GM19463 (cell line): ENCODE results near the gene CMTM3.
"Not testable (repeated sequence)": the region's sequence is repeated elsewhere in the genome, so short reads cannot be mapped to it uniquely, and the experiment has no call there.

Experiments used
- ATAC-seq: cut with Tn5 transposase; IDR thresholded peaks from one replicate; pipeline ENCODE4 v1.9.1; 2021; ENCODE audit warnings: mild to moderate bottlenecking, moderate library complexity; ENCODE audit not compliant: unreplicated experiment

CMTM3 gene

DNA sequence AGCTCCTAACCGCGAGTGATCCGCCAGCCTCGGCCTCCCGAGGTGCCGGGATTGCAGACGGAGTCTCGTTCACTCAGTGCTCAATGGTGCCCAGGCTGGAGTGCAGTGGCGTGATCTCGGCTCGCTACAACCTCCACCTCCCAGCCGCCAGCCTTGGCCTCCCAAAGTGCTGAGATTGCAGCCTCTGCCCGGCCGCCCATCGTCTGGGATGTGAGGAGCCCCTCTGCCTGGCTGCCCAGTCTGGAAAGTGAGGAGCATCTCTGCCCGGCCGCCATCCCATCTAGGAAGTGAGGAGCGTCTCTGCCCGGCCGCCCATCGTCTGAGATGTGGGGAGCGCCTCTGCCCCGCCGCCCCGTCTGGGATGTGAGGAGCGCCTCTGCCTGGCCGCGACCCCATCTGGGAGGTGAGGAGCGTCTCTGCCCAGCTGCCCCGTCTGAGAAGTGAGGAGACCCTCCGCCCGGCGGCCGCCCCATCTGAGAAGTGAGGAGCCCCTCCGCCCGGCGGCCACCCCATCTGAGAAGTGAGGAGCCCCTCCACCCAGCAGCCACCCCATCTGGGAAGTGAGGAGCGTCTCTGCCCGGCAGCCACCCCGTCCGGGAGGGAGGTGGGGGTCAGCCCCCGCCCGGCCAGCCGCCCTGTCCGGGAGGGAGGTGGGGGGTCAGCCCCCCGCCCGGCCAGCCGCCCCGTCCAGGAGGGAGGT, 26.2 kb downstream of the CMTM3 start:
- ATAC-seq, result not testable (repeated sequence)

DNA sequence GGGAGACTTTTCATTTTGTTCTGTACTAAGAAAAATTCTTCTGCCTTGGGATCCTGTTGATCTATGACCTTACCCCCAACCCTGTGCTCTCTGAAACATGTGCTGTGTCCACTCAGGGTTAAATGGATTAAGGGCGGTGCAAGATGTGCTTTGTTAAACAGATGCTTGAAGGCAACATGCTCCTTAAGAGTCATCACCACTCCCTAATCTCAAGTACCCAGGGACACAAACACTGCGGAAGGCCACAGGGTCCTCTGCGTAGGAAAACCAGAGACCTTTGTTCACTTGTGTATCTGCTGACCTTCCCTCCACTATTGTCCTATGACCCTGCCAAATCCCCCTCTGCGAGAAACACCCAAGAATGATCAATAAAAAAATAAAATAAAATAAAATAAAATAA, 27.1 kb downstream of the CMTM3 start:
- ATAC-seq, result not testable (repeated sequence)

DNA sequence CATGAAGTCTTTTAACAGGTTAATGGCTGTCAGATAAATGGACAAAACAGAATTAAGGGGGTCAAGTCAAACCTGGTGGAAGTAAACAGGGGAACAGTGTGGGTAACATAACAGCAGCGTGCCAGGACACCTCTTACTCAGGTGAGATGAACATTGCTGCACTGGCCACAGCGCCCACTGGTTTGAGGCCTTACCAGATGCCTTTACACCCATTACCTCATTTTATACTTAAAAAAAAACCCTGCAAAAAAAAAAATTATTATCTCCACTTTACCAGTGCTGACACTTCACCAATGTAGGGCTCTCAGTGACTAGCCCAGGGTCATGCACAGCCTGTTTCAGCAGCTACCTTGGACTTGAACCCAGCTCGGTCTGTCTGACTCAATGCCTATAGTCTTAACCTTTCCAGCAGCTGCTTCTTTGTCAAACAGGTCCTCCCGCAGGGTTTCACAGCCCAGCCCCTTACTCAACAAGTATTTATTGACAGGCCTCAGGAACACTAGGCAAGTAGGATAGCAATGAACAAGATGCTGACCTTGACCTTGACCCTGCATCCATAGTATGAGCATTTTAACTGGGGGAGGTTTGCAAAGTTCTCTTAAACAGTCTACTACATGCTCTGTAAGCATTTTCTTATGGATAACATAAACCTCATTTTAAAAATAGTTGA, 30.2 kb downstream of the CMTM3 start:
- ATAC-seq, result no peak

DNA sequence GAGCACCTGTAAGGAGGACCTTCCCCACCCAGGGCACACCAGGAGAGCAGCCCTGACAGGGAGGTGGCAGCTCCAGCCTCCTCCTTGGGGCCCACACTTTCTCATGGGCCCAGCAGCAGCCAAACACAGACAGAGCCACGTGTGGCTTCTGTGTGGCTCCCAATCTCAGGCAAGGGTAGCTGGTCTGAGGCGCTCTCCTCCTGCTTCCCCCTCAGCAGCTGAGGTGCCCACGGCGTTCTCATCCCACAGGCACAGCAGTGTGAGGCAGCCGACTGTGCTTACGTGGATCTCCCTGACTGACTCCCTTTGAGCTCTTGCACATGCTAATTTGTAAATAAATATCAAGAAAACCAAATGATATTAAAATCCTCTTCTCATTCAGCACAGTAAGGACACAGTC, 30.9 kb downstream of the CMTM3 start:
- no peak for ATAC-seq

- ATAC-seq, result no peak
Observed at GRCh38 chr16:66636199-66636598, 31.7 kb downstream of the CMTM3 start.

DNA sequence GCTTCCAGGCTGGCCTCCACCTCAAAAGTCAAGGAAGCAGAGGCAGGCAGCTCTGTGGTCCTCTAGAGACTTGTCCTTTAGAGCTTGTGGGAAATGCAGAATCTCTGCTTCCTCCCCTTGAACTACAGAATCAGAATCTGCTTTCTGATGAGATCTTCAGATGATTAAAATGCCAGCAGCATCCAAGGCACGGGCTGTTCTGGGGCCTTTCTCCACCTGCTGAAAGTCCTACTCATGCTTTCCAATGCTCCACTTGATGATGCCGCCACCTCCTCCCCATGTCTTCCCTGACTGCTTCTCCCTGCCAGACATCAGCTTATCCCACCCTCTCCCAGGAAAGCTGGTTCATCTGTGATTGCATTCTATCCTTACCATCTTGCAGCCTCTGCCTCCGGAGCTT, 33.3 kb downstream of the CMTM3 start:
- ATAC-seq, result no peak

GRCh38 chr16:66639091-66639885, 34.8 kb downstream of the CMTM3 start:
- ATAC-seq, result no peak

DNA sequence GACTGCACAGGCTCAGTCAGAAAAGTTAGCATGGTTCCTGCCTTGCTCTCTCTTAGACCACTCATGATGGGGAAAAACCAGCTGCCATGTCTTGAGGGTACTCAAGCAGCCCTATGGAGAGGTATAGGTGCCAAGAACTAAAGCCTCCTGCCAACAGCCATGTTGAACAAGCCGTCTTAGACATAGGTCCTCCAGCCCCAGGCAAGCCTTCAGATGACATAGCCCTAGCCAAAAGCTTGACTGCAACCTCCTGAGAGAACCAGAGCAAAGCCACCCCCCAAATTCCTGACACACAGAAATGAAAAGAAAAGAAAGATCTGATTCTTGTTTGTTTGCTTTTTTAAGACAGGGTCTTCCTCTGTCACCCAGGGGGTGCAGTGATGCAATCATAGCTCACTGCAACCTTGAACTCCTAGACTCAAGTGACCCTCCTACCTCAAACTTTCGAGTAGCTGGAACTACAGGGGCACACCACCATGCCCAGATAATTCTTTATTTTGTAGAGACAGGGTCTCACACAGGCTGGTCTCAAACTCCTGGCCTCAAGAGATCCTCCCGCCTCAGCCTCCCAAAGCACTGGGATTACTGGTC, 36.3 kb downstream of the CMTM3 start:
- ATAC-seq, result no peak

DNA sequence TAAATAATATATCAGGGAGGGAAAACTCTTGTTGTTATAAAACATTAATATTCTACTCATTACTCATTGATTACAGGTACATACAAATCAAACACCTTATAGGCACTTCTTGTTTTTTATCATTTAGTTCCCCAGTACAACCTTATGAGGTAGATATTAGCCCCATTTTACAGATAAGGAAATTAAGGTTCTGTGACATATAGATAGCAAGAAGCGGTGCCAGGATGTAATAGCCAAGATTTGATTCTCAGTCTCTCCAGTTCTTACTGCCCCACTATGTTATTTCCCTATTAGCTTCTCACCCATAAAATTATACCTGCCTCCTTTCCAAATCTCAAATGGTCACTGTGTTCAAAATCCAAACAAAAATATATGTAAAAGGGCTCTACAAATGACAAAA, 36.9 kb downstream of the CMTM3 start:
- ATAC-seq, result no peak

GRCh38 chr16:66647866-66648265, 43.4 kb downstream of the CMTM3 start:
- no peak for ATAC-seq

GRCh38 chr16:66649167-66649566, 44.7 kb downstream of the CMTM3 start:
- ATAC-seq, result no peak

- no peak for ATAC-seq
Observed at GRCh38 chr16:66649636-66650205, 45.2 kb downstream of the CMTM3 start.

DNA sequence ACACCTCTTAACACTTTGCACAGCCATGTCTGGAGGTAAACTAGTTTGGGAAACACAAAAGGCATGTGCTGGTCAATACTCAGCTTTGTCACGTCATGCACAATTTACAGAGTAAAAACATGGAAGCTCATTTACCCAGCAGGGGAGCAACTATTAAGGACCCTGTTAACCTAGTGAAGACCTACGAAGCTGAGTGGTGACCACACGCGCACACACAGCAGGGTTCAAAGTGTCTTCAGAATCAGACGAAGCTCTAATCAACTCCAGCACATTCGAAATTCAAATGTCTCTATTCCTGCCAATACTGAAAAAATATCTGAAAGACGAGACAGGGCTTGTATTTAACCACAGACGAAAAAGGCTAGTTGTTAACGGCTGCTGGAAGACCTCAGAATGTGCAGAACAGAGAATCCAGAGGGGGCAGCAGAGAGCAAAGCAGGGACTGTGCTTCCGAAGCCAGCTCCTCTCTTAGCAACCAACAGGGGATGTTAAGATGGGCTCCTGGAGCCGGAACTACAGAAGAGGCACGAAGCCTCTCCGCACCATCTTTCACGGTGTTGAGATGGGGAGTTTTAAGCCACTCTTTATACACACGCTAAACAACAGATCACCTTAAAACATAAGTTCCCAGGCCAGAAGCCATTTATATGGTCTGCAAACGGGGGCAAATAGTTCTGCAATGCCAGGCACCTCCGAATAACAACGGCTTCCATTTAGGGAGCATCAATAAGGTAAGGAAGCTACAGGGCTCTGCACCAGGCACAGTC, 46.4 kb downstream of the CMTM3 start:
- peak; percentile 97 for ATAC-seq

- ATAC-seq, result no peak
Observed at GRCh38 chr16:66651474-66651765, 46.9 kb downstream of the CMTM3 start.

DNA sequence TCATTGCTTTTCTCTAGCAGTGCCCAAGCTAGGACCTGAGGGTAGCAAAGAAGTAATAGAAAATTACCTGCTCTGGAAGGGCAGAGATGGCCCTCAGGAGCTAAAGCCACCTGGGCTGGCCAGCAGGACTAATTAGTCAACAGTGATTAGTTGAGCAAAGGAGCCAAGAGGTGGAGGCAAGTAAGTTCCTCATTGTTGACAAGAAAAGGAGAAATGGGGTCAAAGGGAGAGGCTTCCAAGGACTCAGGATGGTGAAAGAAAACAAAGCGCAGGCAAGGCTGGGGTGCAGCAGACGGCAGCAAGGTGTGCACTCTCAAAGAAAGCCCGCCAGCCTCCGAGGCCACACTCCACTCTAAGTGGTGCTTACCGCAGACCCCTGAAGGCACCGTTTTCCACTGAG, 47.5 kb downstream of the CMTM3 start:
- ATAC-seq, result no peak

GRCh38 chr16:66652661-66653360, 48.3 kb downstream of the CMTM3 start:
- no peak for ATAC-seq

GRCh38 chr16:66653581-66654350, 49.3 kb downstream of the CMTM3 start:
- ATAC-seq, result no peak

GRCh38 chr16:66656547-66656946, 52.0 kb downstream of the CMTM3 start:
- no peak for ATAC-seq

GRCh38 chr16:66658143-66658859, 53.8 kb downstream of the CMTM3 start:
- no peak for ATAC-seq
